ENCODE results near the gene H2AZ1.

H2AZ1 gene

GRCh38 chr4:99947608-99948007, 2.5 kb downstream of the H2AZ1 start:
- H3K4me1 ChIP-seq, result no peaks in the 10 kb centered on the region
- no peaks in the 10 kb centered on the region for H3K9me3 ChIP-seq
- H3K27me3 ChIP-seq, result no peaks in the 10 kb centered on the region
- peaks cover 22% of the 10 kb centered on the region for H3K36me3 ChIP-seq
- H3K4me3 ChIP-seq (ENCODE audit: low read depth, low read length), result 0 out of 2 replicates have a peak overlapping the region, but pooled peaks have one; percentile 0
- no peak for DNase-seq
- TF ChIP-seq CTCF (IDR thresholded peaks at IDR 0.05; ENCODE audit: low read depth, low read length), result no peak

- Histone ChIP-seq H3K27me3 (no peaks in the 10 kb centered on the region), H3K9me3 (no peaks in the 10 kb centered on the region), H3K4me1 (no peaks in the 10 kb centered on the region), H3K36me3 (peaks cover 22% of the 10 kb centered on the region), H3K4me3 (ENCODE audit: low read depth, low read length) (peak overlapping the region; percentile 81)
- no peak for DNase-seq
- no peak for TF ChIP-seq CTCF (IDR thresholded peaks at IDR 0.05; ENCODE audit: low read depth, low read length)
Measured at GRCh38 chr4:99947190-99947578, 2.9 kb downstream of the H2AZ1 start.

- Histone ChIP-seq H3K4me3 (ENCODE audit: low read depth, low read length) (peak within 1 kb of the TSS; percentile 81), H3K27me3 (no peaks in the 10 kb centered on the region), H3K9me3 (no peaks in the 10 kb centered on the region), H3K36me3 (peaks cover 22% of the 10 kb centered on the region), H3K4me1 (no peaks in the 10 kb centered on the region)
- peak; percentile 78 for DNase-seq
- TF ChIP-seq CTCF (IDR thresholded peaks at IDR 0.05; ENCODE audit: low read depth, low read length), result no peak; the same call in 1 of the 2 replicates
Measured at GRCh38 chr4:99946356-99947189, 3.5 kb downstream of the H2AZ1 start, which contains the start of gene DNAJB14. TSS of gene DNAJB14 (minus strand) at chr4:99946618. CDS start at chr4:99946571, 47 bp downstream.

- H3K36me3 ChIP-seq, result peaks cover 22% of the 10 kb centered on the region
- H3K4me3 ChIP-seq (ENCODE audit: low read depth, low read length), result peak overlapping the region; percentile 81
- no peaks in the 10 kb centered on the region for H3K9me3 ChIP-seq
- DNase-seq, result peak; percentile 25
- H3K27me3 ChIP-seq, result no peaks in the 10 kb centered on the region
- no peaks in the 10 kb centered on the region for H3K4me1 ChIP-seq
- TF ChIP-seq CTCF (IDR thresholded peaks at IDR 0.05; ENCODE audit: low read depth, low read length), result no peak
Measured at GRCh38 chr4:99945718-99946355, 4.2 kb downstream of the H2AZ1 start.

GRCh38 chr4:99943904-99944437, 6.1 kb downstream of the H2AZ1 start:
- no peak for TF ChIP-seq CTCF (IDR thresholded peaks at IDR 0.05; ENCODE audit: low read depth, low read length)
- peaks cover 22% of the 10 kb centered on the region for H3K36me3 ChIP-seq
- no peaks in the 10 kb centered on the region for H3K9me3 ChIP-seq
- H3K4me3 ChIP-seq (ENCODE audit: low read depth, low read length), result no peak overlapping the region
- no peaks in the 10 kb centered on the region for H3K27me3 ChIP-seq
- H3K4me1 ChIP-seq, result no peaks in the 10 kb centered on the region
- no peak for DNase-seq
